GM12891 (cell line): Measurements from ENCODE around the gene PAQR4.

ENCODE experiments used
- POLR2A ChIP-seq: IDR thresholded peaks from 2 replicates; pipeline ENCODE4 v1.6.1; 2011; ENCODE audit warnings: low read depth, low read length, control low read depth
- POLR2AphosphoS5 ChIP-seq: IDR thresholded peaks from 2 replicates; pipeline ENCODE4 v1.6.1; 2011; ENCODE audit warnings: low read depth, low read length, control low read depth
- SPI1 ChIP-seq: IDR thresholded peaks from 2 replicates; pipeline ENCODE4 v1.6.1; 2011; ENCODE audit warnings: low read depth, low read length, control low read depth

- TF ChIP-seq POLR2AphosphoS5 = no peak
- no peak for TF ChIP-seq POLR2A
- no peak for TF ChIP-seq SPI1
Observed at GRCh38 chr16:2976673-2977072, 7.5 kb downstream of the PAQR4 start.
